ENCODE measurements around the gene REN.

The REN gene

DNA sequence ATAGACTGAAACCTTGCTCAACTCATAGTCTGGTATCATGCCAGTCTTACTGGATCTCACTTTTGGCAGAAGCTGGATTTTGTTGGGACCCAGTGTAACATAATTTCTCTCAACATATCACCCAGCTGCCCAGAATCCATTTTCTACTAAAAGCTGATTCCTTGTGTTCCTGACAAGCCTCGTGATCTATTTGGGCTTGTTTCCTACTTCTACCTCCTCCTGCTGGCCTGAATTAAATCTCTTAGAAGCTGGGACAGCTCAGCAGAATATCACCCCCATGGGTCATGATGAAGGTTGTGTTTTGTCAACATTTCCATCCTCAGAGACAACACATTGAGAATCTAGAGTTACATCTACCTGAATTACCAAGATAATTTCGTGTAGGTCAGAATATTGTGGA, 40.0 kb upstream of the REN start:
- no peaks in the 10 kb centered on the region for H3K9me3 ChIP-seq
- no peak overlapping the region for H3K27ac ChIP-seq
- no peaks in the 10 kb centered on the region for H3K36me3 ChIP-seq
- DNase-seq, result no peak
- TF ChIP-seq, protein P1, sequence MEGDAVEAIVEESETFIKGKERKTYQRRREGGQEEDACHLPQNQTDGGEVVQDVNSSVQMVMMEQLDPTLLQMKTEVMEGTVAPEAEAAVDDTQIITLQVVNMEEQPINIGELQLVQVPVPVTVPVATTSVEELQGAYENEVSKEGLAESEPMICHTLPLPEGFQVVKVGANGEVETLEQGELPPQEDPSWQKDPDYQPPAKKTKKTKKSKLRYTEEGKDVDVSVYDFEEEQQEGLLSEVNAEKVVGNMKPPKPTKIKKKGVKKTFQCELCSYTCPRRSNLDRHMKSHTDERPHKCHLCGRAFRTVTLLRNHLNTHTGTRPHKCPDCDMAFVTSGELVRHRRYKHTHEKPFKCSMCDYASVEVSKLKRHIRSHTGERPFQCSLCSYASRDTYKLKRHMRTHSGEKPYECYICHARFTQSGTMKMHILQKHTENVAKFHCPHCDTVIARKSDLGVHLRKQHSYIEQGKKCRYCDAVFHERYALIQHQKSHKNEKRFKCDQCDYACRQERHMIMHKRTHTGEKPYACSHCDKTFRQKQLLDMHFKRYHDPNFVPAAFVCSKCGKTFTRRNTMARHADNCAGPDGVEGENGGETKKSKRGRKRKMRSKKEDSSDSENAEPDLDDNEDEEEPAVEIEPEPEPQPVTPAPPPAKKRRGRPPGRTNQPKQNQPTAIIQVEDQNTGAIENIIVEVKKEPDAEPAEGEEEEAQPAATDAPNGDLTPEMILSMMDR (IDR thresholded peaks at IDR 0.05), result no peak
- H3K4me3 ChIP-seq, result no peak overlapping the region
- peaks cover 0 to 41% of the 10 kb centered on the region in 2 donors for H3K27me3 ChIP-seq
- intact Hi-C loops (cut with DNase I; ENCODE audit: low total_unique reads), result loop anchor here (5.0 kb wide), 1 partner anchor 44 kb away; no protein-coding TSS in a partner anchor
- H3K4me1 ChIP-seq, result peaks cover 0 to 5% (median 2%) of the 10 kb centered on the region in 4 donors

DNA sequence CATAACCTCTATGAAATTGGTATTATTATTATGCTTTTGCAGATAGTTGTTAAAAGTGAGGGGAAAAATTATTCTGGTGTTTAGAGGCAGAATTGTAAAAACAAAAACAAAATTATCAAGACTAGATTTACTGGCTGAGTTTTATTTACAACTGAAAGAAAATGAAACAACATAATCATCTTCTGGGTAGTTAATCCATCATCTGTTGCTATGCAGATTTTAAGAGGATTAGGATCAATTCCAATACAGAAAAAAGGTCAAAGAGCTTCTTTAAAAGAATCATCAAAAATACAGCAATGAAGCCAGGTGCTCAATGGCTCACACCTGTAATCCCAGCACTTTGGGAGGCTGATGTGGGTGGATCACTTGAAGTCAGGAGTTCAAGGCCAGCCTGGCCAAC, 39.3 kb upstream of the REN start:
- Histone ChIP-seq H3K27me3 (peaks cover 0 to 47% of the 10 kb centered on the region in 2 donors), H3K4me3 (no peak overlapping the region), H3K9me3 (no peaks in the 10 kb centered on the region), H3K4me1 (peaks cover 0 to 5% (median 2%) of the 10 kb centered on the region in 4 donors), H3K27ac (no peak overlapping the region), H3K36me3 (no peaks in the 10 kb centered on the region)
- intact Hi-C loops (cut with DNase I; ENCODE audit: low total_unique reads), result loop anchor here (5.0 kb wide), 1 partner anchor 43 kb away; no protein-coding TSS in a partner anchor
- no peak for DNase-seq
- TF ChIP-seq, protein P1 (IDR thresholded peaks at IDR 0.05), result no peak

DNA sequence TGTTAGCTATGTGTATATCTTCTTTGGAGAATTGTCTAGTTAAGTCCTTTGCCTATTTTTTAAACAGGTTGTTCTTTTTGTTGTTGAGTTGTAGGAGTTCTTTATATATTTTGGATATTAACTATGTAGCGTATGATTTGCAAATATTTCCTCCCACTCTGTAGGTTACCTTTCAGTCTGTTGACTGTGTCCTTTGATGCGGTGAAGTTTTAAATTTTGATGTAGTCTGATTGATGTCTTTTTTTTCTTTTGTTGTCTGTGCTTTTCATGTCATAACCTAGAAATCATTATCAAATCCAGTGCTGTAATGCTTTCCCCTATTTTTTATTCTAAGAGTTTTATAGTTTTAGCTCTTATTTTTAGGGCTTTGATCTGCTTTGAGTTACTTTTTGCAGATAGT, 38.8 kb upstream of the REN start:
- Histone ChIP-seq H3K36me3 (no peaks in the 10 kb centered on the region), H3K4me3 (no peak overlapping the region), H3K27ac (no peak overlapping the region), H3K4me1 (peaks cover 0 to 5% (median 2%) of the 10 kb centered on the region in 4 donors), H3K27me3 (peaks cover 0 to 50% of the 10 kb centered on the region in 2 donors), H3K9me3 (no peaks in the 10 kb centered on the region)
- TF ChIP-seq, protein P1 (IDR thresholded peaks at IDR 0.05), result no peak
- intact Hi-C loops (cut with DNase I; ENCODE audit: low total_unique reads), result loop anchor here (5.0 kb wide), 1 partner anchor 43 kb away; no protein-coding TSS in a partner anchor
- no peak for DNase-seq

DNA sequence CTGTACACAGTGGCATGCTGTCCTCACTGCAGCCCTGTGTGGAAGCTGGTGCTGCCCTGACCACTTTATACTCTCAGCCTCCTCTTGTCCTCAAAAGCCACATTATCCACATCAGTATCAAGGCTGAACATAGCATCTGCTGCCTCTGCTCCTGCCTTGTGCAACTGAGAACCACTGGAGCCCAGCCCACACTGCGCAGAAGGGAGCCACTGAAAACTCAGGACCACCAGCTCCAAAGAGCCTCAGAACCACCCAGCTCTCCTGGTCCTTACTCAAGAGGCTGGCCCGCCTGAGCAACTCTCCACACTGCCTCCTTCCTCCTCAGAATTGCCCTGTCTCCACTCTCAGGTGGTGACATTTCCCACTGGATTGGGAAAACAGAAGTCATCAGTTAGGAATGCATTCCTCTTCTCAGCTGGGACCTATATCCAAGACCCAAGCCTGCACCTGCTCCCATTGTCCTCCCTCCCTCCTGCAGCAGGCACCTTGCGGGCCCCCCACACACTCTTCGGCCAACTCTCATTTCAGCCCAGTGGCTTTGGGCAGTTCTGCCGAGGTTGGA, 37.1 kb upstream of the REN start:
- intact Hi-C loops (cut with DNase I; ENCODE audit: low total_unique reads), result no loop called here
- peaks cover 0 to 65% of the 10 kb centered on the region in 2 donors for H3K27me3 ChIP-seq

DNA sequence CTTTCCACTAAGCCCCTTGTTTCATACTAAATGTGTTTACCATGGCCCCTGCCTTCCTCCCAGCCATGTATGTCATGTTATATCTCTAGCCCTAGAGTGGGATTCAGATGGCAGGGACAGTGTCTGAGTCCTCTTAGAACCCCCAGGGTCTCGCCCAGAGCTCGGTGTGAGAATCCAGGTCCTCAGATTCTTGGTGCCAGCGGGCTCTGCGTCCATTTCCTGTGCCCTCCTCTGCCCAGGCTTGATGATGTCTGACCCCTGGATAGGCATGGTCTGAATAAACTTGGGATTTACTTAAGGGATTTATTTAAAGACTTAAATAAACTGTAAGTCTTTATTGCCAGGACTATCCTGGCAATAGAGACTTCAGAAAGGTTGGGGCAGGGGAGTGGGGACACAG, 36.3 kb upstream of the REN start:
- TF ChIP-seq, protein P1 (IDR thresholded peaks at IDR 0.05), result no peak
- Histone ChIP-seq H3K4me1 (peaks cover 0 to 5% (median 2%) of the 10 kb centered on the region in 4 donors), H3K4me3 (no peak overlapping the region), H3K27me3 (peaks cover 0 to 69% of the 10 kb centered on the region in 2 donors), H3K27ac (no peak overlapping the region), H3K36me3 (no peaks in the 10 kb centered on the region), H3K9me3 (no peaks in the 10 kb centered on the region)
- DNase-seq, result peak in 1 of 2 donors; percentile 35
- intact Hi-C loops (cut with DNase I; ENCODE audit: low total_unique reads), result no loop called here

More for the DNA sequence above, 37.1 kb upstream of the REN start:
- Histone ChIP-seq H3K36me3 (no peaks in the 10 kb centered on the region), H3K9me3 (no peaks in the 10 kb centered on the region), H3K4me1 (peaks cover 0 to 5% (median 2%) of the 10 kb centered on the region in 4 donors), H3K4me3 (no peak overlapping the region), H3K27ac (no peak overlapping the region)
- TF ChIP-seq, protein P1 (IDR thresholded peaks at IDR 0.05), result no peak
- DNase-seq, result peak in 1 of 2 donors; percentile 35
